ENCODE results near the gene LRRC10B.

LRRC10B gene

GRCh38 chr11:61487342-61488025 is 21.1 kb upstream of the LRRC10B start:
- no peak for DNase-seq

GRCh38 chr11:61488651-61489291 is 19.8 kb upstream of the LRRC10B start:
- DNase-seq = no peak

DNA sequence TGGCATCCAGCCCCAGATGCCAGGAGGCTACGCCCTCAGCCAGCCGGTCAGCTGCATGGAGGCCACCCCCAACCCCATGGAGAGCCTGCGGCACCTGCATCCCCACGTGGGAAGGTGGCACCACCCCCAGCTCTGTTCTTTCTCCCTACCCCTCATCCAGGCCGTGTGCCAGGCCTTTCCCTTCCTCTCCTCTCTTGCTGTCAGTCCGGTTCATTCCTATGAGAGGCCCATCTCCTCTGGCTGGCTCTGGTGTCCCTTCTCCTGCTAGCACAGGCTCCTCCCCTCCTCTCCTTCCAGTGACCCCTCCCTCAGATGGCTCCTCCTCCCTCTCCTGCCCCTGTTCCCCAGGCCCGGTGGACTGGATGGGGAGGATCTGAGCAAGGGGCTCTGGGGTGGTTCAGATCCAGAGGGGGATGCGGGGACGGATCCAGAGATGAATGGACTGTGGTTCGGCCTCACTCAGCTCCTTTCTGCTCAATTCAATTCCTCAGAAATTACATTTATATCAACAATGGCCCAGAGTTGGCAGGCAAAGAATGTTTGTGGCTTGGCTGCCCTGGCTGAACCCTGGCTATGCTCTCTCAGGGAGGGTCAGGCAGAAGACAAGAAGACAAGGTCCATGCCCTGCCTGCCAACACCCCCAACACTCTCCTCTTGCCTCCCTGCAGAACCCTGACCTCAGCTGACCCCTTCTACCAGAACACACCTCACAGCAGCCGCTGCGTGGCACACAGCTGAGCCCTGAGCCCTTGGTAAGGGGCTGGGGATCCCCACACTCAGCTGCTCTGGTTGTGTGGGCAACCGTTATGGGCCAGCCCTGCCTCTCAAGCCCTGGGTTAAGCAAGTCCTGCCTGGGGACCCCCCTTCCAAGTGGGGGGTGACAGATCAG is 18.5 kb upstream of the LRRC10B start:
- no peak for DNase-seq

GRCh38 chr11:61491736-61492395 is 16.7 kb upstream of the LRRC10B start:
- no peak for DNase-seq

DNA sequence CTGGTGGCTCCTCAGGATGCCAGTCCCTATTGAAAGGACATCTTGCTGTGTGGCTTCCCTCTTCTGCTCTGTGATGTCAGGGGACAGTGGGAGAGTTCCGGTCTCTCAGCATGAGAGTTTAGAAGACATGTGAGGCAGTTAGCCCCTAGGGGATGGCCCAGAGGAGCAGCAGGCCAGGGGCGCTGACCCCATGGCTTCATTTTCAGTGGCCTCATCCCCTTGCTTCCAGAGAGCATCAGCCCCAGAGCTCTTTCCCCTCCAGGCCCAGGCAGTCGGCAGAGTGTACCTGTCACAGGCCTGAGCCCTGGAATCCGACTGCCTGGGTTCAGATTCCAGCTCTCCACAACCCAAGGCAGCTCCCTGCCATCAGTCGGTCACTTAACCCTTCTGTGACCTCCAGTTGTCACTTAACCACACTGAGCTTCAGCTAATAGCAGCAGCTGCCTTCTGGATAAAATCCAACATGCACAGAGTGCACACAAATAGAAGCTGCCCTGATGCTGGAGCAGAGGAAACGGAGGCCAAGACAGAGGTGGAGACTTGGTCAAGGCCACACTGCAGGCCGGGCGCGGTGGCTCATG is 14.1 kb upstream of the LRRC10B start:
- DNase-seq = no peak

DNA sequence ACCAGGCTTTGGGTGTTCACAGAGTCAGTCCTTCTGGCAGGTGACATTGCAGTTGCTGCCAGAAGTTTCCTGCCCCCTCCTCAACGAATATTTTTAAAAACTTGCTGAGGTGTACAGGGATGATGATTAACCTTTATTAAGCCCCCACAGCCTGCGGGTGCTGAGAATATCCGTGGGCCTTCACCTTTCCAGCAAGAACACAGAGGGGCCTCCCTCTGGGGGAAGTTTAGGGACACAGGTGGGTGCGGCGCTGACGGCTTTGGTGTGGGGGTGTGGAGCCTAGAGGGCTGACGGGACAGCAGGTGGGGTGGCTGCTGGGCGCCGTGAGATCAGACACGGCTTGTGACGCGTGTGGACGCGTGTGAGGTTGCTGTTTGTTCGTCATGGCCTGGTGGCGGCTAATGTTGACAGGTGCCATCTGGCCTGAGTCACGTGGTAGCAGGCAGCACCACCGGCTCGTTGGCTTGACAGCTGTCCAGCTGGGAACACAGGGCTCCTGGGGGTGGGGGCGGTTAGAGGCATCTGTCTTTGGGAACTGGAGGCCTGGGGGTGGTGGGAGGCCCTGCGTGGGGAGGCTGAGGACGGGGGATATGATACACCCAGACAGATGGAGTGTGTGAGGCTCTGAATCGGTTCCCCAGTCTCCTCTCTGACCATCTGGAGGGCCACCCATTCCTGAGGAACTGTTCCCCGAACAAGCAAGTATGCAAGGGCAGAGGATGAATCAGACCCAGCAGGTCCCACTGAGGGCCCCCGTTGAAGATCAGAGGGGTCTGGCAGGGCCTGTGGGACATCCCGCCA is 12.5 kb upstream of the LRRC10B start:
- no peak for DNase-seq

DNA sequence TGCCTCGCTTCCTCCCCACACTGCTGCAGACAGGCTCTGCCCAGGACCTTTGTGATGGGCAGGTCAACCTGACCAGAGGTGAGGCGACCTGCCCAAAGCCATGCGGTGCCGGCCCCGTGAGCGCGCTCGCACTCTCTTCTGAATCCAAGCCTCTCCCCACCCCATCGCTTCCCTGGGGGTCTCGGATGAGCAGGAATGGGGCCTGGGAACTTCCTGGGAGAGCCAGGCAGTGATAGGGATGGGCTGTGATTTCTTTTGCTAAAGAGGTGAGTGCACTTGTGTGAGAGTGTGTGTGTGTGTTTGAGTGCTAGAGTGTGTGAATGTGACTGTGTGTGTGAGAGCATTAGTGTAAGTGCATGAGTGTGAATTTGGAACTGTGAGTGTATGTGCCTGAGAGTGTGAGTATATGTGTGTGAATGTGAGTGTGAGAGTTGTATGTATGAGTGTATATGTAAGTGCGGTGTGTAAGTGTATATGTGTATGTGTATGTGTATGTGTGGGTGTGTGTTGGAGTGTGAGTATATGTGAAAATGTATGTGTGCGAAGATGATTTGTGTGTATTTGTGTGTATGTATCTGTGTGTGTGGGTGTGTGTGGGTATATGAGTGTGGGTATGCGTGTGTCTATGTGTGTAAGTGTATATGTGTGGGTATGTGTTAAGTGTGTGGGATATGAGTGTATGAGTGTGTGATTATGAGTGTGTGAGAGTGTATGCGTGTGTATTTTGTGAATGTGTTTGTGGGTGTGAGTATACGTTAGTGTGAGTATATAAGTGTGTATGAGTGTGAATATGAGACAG is 11.7 kb upstream of the LRRC10B start:
- no peak for DNase-seq

DNA sequence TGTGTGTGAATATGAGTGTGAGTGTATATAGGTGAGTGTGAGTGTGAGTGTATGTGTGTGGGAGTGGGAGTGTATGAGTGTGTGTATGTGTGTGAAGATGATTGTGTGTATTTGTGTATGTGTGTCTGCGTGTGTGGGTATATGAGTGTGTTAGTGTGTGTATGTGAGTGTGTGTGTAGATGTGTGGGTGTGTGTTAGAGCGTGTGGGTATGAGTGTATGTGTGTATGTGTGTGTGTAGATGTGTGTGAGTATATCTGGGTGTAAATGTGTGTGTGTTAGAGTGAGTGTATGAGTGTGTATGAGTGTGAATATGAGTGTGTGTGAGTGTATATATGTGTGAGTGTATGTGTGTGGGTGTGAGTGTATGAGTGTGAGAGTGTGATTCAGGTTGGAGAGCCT is 11.1 kb upstream of the LRRC10B start:
- DNase-seq = no peak

DNA sequence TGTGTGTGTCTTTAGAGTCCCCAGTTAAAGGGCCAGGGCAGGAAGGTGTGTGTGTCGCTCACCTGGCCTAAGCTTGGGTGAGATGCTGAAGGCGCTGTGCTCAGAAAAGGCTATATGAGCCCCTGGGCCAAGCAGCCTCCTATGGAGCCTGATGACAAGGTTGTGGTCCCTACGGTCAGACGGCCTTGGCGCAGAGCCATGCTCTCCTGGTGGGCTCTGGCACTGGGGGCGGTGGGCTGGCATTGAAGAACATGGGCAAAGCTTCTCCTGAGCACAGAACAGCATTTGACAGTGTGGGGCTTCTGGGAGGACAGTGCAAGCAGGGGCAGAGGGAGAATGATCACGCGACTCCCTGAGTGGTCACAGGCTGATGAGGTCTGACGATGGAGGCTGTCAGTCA is 10.7 kb upstream of the LRRC10B start:
- DNase-seq = no peak

DNA sequence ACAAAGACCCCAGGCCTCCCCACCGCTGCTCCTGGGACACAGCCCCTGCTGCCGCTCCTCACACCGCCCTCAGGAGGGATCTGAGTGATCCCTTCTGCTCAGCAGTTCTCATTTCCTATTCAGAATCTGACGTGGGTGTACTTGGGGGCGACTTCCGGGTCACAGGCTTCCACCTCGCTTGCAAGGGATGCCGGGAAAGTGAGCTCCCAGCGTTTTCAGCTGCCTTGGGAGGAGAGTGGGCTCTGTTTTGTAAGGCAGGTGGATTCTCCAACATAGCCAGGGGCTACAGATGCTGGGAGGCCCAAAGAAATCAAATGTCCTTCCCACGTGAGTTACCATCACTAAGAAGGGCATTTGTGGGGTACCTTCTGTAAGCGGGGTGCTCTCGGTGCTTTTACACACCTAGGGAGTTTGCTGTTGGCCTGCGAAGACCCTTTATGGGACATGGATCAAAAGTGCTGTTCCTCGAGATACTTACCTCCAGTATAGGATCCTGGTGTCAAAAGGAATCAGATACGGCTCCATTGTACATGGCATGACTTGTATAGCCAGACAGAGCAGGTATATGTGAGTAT is 9.7 kb upstream of the LRRC10B start:
- no peak for DNase-seq

DNA sequence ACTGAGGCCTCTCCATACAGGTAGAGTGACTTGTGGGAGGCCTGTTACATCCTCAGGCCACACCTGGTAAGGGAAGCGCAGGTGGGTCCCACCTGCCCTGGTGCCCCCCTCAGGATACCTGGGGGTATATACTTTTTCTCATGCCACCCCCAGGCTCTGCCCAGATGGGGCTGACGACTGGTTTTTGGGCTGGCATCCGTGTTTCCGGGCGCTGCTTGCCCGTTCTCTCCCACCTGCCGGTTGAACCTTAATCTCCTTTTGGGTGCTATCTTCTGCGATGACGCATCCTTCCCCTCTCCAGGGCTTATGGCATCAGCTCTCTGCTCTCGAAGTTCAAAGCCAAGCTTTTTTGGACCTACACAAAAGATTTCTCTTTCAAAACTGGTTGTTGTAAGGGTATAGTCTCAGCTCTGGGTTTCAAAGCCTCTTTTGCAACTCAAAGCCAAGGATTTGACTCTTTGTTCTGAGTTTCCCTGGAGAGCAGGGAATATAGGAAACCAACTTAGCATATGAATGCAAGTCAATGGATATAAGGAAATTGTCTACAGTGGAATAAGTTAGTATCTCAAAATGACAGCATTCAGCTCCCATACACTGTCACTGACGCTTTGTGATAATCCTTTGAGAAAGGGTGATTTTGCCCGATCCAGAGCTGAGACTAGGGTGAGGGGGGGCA is 8.6 kb upstream of the LRRC10B start:
- DNase-seq = no peak

GRCh38 chr11:61502522-61502921 is 6.0 kb upstream of the LRRC10B start:
- DNase-seq = no peak

DNA sequence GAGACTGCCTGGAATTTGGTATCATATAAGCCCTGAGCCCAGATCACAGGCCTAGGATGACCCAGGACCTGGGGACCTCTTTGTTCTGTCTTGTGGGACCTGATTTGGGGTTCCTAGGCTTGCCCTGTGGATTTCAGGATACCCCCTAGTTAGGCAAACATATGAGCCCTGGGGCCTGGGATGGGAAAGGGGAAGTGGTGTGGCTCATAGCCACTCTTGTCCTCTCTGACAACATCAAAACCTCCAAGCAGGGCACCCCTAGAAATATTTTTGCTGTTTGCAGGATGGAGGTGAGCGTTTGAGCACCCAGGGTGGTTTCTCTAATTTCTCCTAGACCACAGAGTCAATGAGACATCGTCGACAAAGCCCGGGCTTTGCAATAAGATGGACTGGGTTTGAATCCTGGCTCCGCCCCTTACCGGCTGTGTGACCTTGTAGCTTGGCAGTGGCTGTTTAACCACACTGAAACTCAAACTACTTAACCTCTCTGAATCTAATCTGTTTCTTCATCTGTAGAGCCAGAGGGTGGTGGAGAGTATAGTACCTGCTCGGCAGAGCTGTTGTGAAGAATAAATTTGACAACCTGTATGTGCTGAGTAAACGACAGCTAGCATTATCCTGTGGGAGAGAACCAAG is 5.3 kb upstream of the LRRC10B start:
- peak; percentile 34 for DNase-seq

DNA sequence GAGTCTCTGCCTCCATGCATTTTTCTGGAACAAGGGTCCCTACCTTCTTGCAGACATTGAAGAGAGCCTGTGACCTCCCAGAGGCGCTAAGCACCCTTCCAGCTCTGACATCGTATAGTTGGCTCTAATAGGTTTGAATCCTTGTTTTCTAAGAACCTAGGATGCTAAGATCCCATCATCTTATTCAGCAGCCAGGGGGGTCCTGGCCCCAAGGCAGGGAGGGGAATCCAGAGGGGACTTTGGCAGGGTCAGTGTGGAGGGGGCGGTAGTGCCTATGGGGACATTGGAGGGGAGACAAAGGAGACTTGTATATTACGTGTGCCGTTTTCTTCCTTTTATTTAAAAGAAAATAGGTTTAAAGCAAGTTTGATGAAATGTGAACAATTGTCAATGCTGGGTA is 3.4 kb upstream of the LRRC10B start:
- no peak for DNase-seq

GRCh38 chr11:61505640-61506155 is 2.9 kb upstream of the LRRC10B start:
- DNase-seq = no peak

DNA sequence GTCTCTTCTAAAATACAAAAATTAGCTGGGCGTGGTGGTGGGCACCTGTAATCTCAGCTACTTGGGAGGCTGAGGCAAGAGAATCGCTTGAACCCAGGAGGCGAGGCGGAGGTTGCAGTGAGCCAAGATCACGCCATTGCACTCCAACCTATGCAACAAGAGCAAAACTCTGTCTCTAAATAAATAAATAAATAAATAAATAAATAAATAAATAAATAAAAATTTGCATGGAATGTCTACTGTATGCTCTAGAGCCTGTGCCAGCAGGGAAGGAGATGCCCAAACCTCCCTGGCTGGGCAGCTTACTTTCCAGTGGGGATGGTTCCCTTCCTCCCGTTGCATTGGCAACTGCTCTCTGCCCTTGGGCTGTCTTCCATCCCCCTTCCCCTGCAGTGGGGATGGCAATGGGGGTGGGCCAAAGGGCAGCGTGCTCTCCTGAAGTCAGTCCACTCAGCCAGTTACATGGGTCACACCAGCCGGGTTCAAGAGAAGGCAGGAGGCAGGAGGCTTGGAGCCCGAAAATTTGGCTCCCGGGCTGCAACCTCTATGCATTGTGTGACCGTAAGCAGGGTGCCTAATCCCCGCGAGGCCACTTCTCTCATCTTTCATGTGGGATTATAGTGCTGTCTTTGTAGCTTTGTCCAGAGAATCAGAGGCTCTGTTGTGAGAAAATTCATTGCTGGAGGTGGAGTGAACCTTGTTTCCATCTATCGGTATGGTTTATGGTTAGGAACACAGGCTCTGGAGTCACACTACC is 1.4 kb upstream of the LRRC10B start:
- no peak for DNase-seq

GRCh38 chr11:61509043-61510029 is 787 bp downstream of the LRRC10B start:
- DNase-seq = peak; percentile 74
